ENCODE measurements around the gene HELB. TPM values are rescaled to one million over a fixed set of nuclear protein-coding genes. Genes with fewer than 3 reads are reported as not detected.

HELB gene
- 4.0 and 5.8 TPM in 2 replicates for total RNA-seq

DNA sequence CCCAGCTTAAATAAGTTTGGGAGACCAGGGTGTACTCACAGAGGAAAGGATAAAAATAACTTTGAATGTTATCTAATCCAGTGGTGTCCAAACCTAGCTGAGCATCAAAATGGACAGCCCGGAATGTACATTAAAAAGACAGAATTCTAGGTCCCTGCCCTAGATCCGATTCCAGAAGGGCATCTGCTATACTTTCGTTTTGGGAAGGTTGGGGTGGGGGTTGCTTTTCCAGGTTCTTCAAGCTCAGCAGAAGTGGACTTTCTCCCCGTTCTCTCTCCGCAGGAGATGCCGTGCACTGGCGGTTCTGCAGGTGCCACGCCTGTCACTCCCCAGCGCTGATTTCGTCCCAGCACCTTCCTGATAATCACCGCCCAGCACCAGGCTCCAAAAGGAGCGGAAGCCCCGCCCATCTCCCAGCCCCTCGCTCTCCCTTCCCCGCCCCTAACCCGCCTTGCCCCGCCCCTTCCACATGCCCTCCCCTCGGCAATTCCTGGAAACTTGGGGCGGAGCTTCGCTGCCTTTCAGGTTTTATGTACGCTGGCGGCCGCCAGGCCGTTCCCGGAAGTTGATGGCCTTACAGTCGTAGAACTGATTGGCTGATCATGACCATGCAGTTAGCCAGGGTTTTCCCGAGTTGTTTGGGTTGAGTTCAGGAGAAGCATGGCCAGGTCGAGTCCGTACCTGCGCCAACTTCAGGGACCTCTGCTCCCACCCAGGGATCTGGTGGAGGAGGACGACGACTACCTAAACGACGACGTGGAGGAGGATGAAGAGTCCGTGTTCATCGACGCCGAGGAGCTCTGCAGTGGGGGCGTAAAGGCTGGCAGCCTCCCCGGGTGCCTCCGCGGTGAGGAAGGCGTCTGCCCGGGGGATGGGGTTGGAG is at the start of gene HELB:
Gene HELB (plus strand): TSS at position 550 of the 883 bp plus-strand sequence. CDS start 111 bp downstream, at position 661.

Other genes with a start within 250 kb of the HELB start
- 4.2 and 4.7 TPM in 2 replicates for gene LLPH, start 171.7 kb upstream of the HELB start, total RNA-seq
- gene TMBIM4, start 132.5 kb upstream of the HELB start, total RNA-seq: 81.5 and 104 TPM in 2 replicates
- gene IRAK3, start 113.3 kb upstream of the HELB start, total RNA-seq: 14.2 and 19.3 TPM in 2 replicates